GM10266 (cell line): ENCODE measurements around the gene LGI1.

Source experiments
- DNase-seq: peaks from one replicate; pipeline ENCODE4 v3.0.0; 2012; ENCODE audit errors: extremely low spot score
- TF ChIP-seq, protein P1 (sequence below): IDR thresholded peaks from 2 replicates; pipeline ENCODE4 v1.5.1; 2012; ENCODE audit warnings: mild to moderate bottlenecking, low read depth; ENCODE audit not compliant: control insufficient read depth, insufficient read depth; ENCODE audit errors: missing control alignments

LGI1 gene

DNA sequence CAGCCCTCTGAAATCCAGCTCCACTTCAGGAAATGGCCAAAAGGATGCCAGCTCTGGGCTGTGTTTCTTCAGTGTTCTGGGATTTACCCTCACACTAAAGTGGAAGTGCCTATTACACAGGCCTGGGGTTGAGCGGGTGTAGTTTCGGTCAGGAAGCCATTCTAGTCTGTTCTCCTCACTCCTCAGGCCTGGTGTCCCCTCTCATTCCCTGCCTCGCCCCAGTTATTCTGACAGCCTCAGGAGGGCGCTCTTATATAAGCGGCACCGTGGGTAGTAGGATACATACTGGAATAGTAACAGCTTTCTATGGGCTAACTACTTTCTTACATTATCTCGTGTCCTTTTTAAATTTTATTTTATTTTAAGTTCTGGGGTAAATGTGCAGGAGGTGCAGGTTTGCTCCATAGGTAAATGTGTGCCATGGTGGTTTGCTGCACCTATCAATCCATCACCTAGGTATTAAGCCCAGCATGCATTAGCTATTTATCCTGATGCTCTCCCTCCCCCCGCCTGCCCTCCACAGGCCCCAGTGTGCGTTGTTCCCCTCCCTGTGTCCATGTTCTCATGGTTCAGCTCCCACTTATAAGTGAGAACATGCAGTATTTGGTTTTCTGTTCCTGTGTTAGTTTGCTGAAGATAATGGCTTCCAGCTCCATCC, 12.2 kb upstream of the LGI1 start:
- DNase-seq = no peak
- TF ChIP-seq, protein P1, sequence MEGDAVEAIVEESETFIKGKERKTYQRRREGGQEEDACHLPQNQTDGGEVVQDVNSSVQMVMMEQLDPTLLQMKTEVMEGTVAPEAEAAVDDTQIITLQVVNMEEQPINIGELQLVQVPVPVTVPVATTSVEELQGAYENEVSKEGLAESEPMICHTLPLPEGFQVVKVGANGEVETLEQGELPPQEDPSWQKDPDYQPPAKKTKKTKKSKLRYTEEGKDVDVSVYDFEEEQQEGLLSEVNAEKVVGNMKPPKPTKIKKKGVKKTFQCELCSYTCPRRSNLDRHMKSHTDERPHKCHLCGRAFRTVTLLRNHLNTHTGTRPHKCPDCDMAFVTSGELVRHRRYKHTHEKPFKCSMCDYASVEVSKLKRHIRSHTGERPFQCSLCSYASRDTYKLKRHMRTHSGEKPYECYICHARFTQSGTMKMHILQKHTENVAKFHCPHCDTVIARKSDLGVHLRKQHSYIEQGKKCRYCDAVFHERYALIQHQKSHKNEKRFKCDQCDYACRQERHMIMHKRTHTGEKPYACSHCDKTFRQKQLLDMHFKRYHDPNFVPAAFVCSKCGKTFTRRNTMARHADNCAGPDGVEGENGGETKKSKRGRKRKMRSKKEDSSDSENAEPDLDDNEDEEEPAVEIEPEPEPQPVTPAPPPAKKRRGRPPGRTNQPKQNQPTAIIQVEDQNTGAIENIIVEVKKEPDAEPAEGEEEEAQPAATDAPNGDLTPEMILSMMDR = peak; percentile 37

DNA sequence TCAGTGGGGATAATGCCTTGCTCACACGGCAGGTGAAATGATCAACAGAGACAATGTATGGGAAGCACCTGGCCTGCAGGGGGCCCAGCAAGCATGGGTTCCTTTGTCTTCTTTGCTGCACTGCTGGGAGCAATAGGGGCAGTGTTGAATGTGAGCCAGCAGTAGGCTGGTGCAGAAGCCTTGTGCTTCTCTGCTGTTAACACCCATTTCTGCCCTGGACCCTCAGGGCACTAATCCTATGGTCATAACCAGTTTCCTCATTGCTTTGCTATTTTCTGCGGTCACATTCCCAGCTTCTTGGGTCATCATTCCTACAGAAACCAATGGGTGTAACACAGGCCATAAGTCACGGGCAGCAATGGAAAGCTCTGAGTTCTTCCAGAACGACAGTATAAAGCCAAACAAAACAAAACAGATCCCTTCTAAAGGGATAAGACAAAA, 10.9 kb upstream of the LGI1 start:
- DNase-seq = peak; percentile 32
- TF ChIP-seq, protein P1 = peak; percentile 31

DNA sequence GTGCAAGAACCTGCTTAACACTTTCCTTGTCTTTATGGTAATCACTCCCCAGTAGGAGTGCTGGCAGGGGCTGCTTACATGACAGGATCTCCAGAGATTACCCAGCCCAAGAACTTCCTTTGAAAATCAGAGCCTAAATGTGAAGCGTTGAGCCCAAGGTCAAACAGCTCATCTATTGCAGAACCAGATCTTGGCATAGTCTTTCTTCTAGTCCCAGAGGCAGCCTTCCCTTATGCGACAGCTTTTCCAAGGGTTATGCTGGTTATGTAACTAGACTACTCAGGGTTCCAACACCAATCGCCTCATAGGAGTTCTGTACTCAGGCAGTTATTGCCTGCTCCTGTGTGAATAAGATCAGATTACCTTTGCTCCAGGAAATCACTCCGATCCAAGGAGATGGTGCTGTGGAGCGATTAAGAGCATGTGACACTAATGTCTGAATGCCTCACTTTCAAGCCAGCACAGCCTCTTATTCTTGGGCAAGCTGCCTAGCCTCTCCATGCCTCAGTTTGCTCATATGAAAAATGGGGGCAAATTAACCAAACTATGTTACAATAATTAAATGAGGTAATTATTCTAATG, 8.4 kb upstream of the LGI1 start:
- DNase-seq = no peak
- TF ChIP-seq, protein P1 = no peak

DNA sequence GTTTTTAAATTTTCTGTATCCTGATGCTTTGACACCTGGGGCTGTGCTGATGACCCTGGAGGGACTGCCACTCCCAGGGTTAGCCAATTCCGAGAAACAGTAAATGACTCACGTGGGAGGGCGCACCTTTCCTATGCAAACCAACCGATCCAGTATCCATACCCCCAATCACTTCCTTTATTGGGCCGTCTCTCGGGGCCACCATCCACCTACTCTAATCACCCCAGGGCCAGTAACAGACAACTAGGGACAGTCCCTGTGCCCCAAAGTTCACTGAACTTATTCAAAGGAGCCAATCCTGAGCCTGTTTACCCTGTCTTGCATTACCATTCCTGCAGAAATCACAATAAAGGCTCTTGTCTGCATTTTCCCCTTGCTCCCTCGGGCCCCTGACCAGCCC, 6.6 kb upstream of the LGI1 start:
- DNase-seq = no peak
- TF ChIP-seq, protein P1 = no peak

DNA sequence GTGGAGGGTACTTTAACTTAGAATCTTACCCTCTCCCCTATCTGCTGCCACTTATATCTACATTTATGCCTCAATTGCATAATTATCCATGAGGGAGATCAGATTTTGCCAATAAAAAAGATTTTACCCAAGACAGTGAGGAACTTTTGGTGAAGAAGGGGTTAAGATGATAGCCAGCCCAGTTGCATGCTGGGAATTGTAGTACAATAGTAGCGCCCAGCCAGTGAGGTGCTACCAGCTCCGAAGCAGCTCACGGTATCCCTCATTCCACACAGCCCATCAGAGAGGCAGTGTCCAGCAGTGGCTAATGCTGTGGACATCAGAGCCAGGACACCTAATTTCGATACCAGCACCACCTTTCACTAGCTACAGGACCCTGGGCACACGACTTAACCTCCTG, 5.9 kb upstream of the LGI1 start:
- no peak for DNase-seq
- TF ChIP-seq, protein P1 = no peak

DNA sequence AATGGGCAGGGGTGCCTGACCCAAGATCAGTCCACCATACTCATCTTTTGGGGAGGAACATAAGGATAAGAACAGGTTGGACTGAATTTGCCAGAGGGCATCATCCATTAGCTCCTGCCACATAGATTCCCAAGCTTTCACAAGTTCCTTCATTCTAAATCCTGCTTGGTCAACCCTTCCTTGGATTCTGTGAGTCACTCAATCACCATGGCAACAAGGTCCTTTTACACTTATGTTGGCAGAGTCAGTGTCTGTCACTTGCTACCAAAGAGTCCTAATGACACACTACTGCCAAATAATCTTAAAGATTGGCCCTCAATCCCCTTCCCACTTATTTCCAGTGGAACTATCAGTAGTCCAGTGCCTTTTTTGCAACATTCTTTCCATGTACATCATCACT, 5.0 kb upstream of the LGI1 start:
- TF ChIP-seq, protein P1 = no peak
- no peak for DNase-seq

DNA sequence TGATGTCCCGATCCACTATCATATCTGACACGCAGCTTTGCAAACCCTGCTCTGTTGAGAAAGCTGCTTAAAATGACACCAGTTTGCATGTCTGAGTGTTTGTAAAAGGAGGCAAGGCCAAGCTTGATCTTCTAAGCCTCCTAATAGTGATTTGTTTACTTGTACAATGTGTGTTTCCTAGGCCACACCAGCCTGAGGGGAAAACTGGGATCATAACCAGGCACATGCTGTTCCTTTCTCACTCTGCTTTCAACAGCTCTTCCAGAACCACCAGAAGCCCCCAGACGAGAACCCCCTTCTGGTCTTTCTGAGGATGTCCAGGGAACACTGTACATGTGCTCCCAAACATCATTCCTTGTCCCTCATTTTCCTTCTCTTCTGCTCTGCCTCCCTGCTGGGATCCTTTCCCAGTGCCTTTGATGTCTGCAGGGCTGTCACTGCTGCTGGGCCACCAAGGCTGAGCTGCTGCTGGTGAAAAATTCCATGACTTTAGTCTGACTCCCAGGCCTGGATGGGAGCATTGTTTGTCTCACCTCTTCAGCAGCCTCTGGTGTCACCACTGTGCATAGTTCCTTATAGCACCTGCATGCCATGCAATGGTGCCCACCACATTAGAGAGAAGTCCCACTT, 4.0 kb upstream of the LGI1 start:
- TF ChIP-seq, protein P1 = no peak
- no peak for DNase-seq
